ENCODE results near the gene CTNND2.
A peak's percentile ranks its signal among the peaks of the same experiment; 100 is the strongest.
"Not testable (repeated sequence)": the region's sequence is repeated elsewhere in the genome, so short reads cannot be mapped to it uniquely, and the experiment has no call there.

CTNND2 gene

GRCh38 chr5:11656916-11657315 is 247.3 kb downstream of the CTNND2 start:
- no peak for DNase-seq

- no peak for DNase-seq
These were observed 248.6 kb downstream of the CTNND2 start for GRCh38 chr5:11655681-11656080.

- DNase-seq = no peak
These were observed 253.3 kb downstream of the CTNND2 start for GRCh38 chr5:11650936-11651335.

GRCh38 chr5:11646141-11646540 is 258.1 kb downstream of the CTNND2 start:
- no peak for DNase-seq

DNA sequence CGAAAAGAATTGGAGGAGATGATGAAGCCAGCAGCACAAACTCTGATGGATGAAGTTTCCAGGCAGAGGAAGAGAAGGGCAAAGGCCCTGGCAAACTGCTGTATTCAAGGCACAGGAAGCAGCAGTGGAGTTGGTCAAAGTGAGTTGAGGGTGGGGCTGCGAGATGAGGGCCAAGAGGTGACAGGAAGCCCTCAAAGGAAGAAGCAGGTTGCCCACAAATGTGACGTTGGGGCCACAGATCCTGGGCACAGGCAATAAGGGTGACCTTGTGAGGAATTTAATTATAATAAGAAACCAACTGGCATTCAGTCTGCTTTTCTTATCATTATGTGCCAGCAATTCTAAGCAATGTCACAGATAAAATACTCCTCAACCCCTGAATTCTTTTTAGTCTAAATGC is 261.8 kb downstream of the CTNND2 start:
- no peak for DNase-seq

DNA sequence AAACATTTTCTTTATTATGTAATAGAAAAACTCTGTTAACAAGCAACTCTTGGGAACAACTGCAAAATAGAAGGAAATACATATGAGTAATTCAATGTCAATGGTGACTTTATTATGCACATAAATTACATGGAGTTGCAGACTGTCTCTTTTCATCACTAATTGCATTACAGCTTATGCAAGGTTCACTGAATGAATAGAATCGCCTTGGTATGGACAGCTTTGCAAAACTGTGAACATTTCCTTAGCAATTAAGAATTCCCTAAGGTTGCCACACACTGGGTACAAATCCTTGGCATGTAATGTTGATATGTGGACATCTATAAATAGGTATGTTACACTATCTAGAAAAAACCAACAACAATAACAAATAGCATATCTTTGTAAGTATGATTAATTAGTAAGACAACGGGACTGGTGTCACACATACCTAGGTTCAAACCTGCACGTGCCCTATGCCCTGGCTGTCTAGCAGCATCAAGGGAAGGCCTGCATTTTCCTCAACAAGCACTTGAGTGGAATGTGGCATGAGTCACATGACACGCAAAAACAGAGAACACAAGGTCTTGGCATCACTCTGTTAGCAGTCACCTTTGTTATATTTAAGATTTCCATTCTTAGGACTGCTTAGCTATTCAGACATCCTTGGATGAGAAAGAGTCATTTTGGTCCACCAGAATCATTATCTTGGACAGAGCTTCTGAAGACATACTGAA is 263.9 kb downstream of the CTNND2 start:
- no peak for DNase-seq

DNA sequence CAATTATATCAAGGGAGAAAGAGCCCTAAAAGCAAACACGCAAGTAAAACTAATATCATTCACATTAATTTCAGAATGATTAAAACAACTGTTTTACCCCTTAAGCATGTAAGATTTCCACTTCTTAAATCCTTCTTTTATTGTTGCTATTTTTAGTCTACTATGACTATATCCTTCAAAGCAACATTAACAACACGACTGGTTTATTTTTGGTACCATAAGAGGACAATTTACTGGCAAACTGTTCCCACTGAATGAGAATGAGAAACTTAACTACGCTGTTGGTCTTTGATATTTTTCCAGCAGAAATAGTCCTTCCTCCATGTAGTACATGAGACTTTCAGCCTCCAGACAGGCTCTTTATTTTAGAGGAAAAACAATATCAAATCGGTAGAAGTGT is 281.5 kb downstream of the CTNND2 start:
- no peak for DNase-seq

DNA sequence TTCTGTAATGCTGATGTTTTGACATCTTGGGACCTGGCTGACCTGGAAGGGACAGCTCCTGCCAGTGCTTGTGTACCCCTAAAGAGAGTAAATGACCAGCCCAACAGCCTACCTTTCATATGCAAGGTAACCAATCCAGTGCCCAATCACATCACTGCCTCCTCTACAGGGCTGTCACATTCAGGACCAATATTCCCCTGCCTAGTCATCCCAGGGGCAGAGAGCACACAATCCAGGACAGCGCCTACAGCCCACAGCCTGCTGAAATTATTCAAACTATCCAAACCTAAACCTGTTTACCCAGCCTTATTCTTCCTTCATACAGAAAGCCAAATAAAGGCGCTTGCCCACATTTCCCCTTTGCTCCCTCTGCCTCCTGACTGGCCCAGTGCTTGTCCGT is 284.1 kb downstream of the CTNND2 start:
- no peak for DNase-seq

GRCh38 chr5:11619339-11620024 is 284.8 kb downstream of the CTNND2 start:
- peak; percentile 9 to 78 (median 19) for DNase-seq

GRCh38 chr5:11617080-11617479 is 287.2 kb downstream of the CTNND2 start:
- no peak for DNase-seq

GRCh38 chr5:11616624-11617023 is 287.6 kb downstream of the CTNND2 start:
- DNase-seq = not testable (repeated sequence)

GRCh38 chr5:11611011-11611410 is 293.2 kb downstream of the CTNND2 start:
- no peak for DNase-seq

DNA sequence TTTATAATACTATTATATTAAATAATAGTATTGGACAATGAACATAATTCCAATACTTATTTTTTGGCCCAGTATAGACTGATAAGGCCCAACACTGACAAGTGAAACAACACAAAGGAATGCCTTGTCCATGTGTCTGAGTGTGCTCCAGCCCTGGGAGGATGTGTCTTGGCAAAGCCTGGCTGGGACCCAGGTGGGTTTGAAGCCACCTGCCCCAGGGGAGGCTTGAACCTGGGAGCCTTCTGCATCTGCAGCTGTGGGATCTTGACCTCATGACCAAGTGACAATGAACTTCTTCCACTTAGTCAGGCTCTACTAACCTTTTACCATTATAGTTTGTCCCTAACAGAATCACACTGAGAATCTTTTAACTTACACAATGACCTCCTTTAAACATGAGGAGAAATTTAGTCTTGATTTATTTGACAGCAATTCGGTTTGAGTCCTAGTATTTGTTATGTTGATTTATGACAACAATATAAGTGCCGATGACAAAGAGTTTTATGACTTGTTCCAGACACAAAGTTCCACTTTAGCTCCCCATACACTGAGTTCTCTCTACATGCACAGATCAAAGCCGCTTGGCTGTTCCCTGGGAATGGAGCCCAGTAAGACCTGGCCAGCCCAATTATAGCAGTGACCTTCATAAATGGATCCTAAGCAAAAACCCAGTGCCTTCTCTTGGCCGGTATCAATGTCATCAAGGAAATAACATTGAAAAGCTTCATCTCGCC is 294.5 kb downstream of the CTNND2 start:
- peak in 2 of 3 experiments; percentile 34 to 49 for DNase-seq

DNA sequence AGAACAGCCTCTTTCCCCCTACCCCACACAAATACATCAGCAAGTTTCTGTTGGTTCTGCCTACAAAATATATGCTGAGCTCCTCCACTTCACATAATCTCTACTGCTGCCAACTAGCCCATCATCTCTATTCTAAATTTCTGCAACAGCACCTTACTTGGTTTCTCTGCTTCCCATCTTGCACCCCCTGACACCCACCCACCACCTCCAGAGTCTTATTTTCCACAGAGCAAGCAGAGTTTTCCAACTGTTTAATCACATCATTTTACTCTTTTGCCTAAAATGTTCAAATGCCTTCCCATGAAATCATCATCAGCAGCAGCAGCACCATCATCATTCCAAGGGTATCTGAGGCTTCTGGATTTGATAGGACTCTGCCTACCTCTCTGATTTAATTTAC is 295.7 kb downstream of the CTNND2 start:
- no peak for DNase-seq

DNA sequence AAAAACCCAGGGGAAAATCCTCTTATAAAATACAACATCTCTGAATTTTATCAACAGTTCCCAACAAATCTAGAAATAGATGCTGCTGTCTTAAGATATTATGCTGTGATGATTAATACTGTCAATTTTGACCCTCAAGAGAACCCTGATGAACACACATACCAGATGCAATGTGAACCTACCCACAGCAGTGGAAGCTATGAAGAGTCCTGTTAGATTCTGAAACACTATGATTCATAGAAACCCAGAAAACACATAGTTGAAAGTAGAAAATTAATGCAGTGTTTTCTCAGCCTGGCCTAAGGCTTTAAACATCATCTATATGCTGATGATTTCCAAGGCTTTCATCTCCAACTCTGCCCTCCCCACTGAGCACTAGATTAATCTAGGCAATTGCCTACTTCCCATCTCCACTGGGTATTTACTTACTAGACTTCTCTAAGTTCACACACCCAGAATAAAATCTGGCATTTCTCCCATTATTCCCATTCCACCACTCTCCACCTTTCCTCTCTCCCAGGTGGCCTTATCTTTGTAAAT is 296.2 kb downstream of the CTNND2 start:
- no peak for DNase-seq

- no peak for DNase-seq
These were observed 301.9 kb downstream of the CTNND2 start for GRCh38 chr5:11602298-11602697.

- DNase-seq = no peak
These were observed 304.7 kb downstream of the CTNND2 start for GRCh38 chr5:11599499-11599898.

DNA sequence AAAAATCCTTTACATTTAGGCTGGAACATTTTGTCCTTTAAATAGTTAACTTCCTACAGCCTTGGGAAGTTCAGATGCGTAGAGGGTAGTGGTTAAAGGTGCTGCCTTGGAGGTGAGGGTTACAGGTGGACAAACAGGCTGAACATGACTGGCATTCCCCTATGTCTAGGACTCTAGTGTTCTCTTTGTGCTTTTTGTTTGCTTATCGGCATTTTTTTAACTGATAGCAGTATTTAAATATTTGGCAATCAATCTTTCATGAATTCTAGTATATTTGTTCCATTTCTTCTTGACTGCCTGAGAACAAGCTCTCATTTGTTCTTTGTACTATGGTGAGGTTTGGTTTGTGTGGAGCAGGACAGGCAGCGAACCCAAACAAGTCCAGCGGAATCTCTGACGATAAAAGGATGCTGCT is 307.6 kb downstream of the CTNND2 start:
- DNase-seq = no peak

GRCh38 chr5:11596185-11596584 is 308.1 kb downstream of the CTNND2 start:
- no peak for DNase-seq

- DNase-seq = peak in 2 of 3 experiments; percentile 28 to 56
These were observed 309.2 kb downstream of the CTNND2 start for GRCh38 chr5:11595045-11595444.

GRCh38 chr5:11594021-11594420 is 310.2 kb downstream of the CTNND2 start:
- no peak for DNase-seq

GRCh38 chr5:11590475-11590874 is 313.8 kb downstream of the CTNND2 start:
- no peak for DNase-seq

DNA sequence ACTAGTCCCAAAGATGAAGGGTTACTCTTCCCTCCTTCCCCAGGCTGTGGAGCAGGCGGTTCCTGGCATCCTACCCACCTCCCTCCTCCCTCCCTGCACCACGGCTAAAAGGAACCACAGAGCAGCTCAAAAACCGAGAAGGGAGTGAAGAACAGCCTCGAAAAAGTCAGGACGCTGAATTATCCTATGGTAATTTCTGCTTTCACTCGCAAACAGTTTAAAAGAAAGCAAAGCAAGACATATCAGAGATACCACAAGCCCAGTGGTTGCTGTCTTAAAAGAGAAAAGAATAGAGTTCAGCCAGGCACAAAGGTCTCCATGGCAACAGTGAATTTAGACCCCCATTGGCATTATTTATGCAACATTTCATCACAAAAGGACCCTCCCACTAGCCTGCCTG is 315.4 kb downstream of the CTNND2 start:
- DNase-seq = peak in 1 of 3 experiments; percentile 62

DNA sequence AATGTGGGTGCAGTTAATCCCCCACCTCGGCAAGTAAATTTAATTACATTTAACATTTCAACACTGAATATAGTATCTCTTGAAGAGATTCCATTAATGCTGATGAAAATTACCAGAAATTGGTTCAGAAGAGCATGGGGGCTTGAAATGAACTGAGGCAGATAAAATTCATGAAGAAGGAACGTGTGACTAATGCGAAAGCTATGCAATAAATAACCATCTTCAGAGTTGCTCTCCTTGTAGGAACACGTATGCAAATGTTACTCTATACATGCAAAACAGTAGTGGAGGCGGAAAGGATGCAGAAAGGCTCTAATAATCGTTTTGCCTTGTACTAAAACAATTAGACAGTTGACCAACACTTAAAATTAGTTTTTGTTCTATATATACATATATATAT is 320.2 kb downstream of the CTNND2 start:
- DNase-seq = no peak
